Brain microvascular endothelial cell (primary cell): ENCODE results near the gene RNF34.

Experiments used
- DNase-seq: peaks from one replicate; pipeline ENCODE4 v3.0.0-alpha.2; 2020
- H3K27ac ChIP-seq: fragments of 250-450 bp; sonication (Bioruptor Pico); 2 replicates; pipeline ENCODE4 v1.5.1; 2020; ENCODE audit warnings: mild to moderate bottlenecking, moderate library complexity
- H3K27me3 ChIP-seq: fragments of 250-450 bp; sonication (Bioruptor Pico); replicated peaks from 2 replicates; pipeline ENCODE4 v1.5.1; 2020; ENCODE audit warnings: mild to moderate bottlenecking
- H3K36me3 ChIP-seq: fragments of 250-450 bp; sonication (Bioruptor Pico); replicated peaks from 2 replicates; pipeline ENCODE4 v1.5.1; 2020; ENCODE audit warnings: mild to moderate bottlenecking
- H3K4me3 ChIP-seq: 2 replicates; pipeline ENCODE4 v1.5.1; 2011; ENCODE audit warnings: low read depth, mild to moderate bottlenecking, control low read depth, low read length, moderate library complexity
- in situ Hi-C: cut with HindIII; loops from 2 replicates; pipeline ENCODE4 v1.10.0; 2017; ENCODE audit warnings: low sequenced_read_pairs, low pct_ligation_motif_present
- TF ChIP-seq, protein P1 (sequence below): IDR thresholded peaks from 2 replicates; pipeline ENCODE4 v1.5.1; 2011; ENCODE audit warnings: low read depth, mild to moderate bottlenecking, moderate library complexity, low read length, control low read depth, inconsistent platforms; ENCODE audit errors: missing control alignments

RNF34 gene

DNA sequence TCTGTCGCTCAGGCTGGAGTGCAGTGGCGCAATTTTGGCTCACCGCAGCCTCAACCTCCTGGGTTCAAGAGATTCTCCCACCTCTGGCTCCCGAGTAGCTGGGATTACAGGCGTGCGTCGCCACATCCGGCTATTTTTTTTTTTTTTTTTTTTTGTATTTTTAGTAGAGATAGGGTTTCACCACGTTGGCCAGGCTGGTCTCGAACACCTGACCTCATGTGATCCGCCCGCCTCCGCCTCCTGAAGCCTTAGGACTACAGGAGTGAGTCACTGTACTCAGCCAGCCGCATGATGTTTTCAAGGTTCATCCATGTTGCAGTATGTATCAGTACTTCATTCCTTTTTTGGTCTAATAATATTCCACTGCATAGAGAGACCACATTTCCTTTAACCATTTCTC lies 2.4 kb upstream of the RNF34 start:
- in situ Hi-C loops: no loop called here
- H3K4me3 ChIP-seq: no peak overlapping the region
- TF ChIP-seq, protein P1, sequence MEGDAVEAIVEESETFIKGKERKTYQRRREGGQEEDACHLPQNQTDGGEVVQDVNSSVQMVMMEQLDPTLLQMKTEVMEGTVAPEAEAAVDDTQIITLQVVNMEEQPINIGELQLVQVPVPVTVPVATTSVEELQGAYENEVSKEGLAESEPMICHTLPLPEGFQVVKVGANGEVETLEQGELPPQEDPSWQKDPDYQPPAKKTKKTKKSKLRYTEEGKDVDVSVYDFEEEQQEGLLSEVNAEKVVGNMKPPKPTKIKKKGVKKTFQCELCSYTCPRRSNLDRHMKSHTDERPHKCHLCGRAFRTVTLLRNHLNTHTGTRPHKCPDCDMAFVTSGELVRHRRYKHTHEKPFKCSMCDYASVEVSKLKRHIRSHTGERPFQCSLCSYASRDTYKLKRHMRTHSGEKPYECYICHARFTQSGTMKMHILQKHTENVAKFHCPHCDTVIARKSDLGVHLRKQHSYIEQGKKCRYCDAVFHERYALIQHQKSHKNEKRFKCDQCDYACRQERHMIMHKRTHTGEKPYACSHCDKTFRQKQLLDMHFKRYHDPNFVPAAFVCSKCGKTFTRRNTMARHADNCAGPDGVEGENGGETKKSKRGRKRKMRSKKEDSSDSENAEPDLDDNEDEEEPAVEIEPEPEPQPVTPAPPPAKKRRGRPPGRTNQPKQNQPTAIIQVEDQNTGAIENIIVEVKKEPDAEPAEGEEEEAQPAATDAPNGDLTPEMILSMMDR: no peak

DNA sequence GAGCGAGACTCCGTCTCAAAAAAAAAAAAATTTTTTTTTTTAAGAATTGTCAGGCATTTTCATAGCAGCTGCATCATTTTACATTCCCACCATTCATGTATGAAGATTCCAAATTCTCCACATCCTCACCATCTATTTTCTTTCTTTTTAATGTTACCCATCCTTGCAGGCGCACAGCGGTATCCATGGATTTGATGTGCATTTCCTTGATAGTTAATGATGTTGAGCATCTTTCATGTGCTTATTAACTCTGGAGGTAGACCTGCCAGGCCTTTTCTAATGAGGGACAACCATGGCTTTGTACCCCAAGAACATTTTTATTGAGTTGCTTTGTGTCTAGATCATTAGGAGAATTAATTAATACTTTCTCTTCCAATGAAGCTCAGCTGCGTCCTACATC lies 1.6 kb upstream of the RNF34 start:
- Histone ChIP-seq H3K36me3 (no peaks in the 10 kb centered on the region), H3K4me3 (no peak overlapping the region), H3K27ac (no peak overlapping the region), H3K27me3 (no peaks in the 10 kb centered on the region)
- in situ Hi-C loops: no loop called here
- TF ChIP-seq, protein P1: no peak
- DNase-seq: no peak

More for the DNA sequence above, 2.4 kb upstream of the RNF34 start:
- Histone ChIP-seq H3K27me3 (no peaks in the 10 kb centered on the region), H3K27ac (no peak overlapping the region), H3K36me3 (no peaks in the 10 kb centered on the region)
- no peak for DNase-seq

GRCh38 chr12:121400332-121401139 lies 618 bp downstream of the RNF34 start:
- peak overlapping the region; percentile 90 for H3K4me3 ChIP-seq
- H3K27me3 ChIP-seq: no peaks in the 10 kb centered on the region
- peak; percentile 9 for DNase-seq
- TF ChIP-seq, protein P1: no peak
- H3K36me3 ChIP-seq: peaks cover 8% of the 10 kb centered on the region
- peak overlapping the region; percentile 54 for H3K27ac ChIP-seq
- in situ Hi-C loops: no loop called here

- DNase-seq: no peak
- in situ Hi-C loops: no loop called here
- Histone ChIP-seq H3K4me3 (no peak overlapping the region), H3K27ac (no peak overlapping the region), H3K36me3 (peaks cover 20% of the 10 kb centered on the region), H3K27me3 (no peaks in the 10 kb centered on the region)
- TF ChIP-seq, protein P1: no peak
These were observed 3.8 kb downstream of the RNF34 start for GRCh38 chr12:121403721-121404120.

GRCh38 chr12:121404734-121405133 lies 4.8 kb downstream of the RNF34 start:
- Histone ChIP-seq H3K27ac (no peak overlapping the region), H3K27me3 (no peaks in the 10 kb centered on the region), H3K36me3 (peaks cover 20% of the 10 kb centered on the region), H3K4me3 (no peak overlapping the region)
- TF ChIP-seq, protein P1: no peak
- DNase-seq: no peak
- in situ Hi-C loops: no loop called here

DNA sequence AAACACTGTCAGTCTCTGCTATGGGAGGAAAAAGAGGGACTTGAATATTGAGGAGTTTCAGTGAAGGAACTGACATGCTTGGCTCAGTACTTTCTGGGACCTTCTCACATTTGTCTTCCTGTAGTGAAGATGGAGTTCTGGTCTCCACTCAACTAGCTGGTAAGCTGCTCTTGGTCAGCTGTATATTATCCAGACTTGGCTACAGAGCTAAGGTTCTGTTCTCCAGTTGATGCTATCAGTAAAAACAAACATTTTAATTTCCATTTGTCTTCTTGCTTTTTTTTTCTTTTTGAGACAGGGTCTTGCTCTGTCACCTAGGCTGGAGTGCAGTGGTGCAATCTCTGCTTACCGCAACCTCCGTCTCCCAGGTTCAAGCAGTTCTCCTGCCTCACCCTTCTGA lies 5.3 kb downstream of the RNF34 start:
- DNase-seq: no peak
- in situ Hi-C loops: no loop called here
- Histone ChIP-seq H3K4me3 (no peak overlapping the region), H3K27me3 (no peaks in the 10 kb centered on the region), H3K36me3 (peaks cover 20% of the 10 kb centered on the region), H3K27ac (no peak overlapping the region)
- TF ChIP-seq, protein P1: no peak
